Choroid plexus epithelial cell (primary cell): ENCODE results near the gene TOMM40.
A peak's percentile ranks its signal among the peaks of the same experiment; 100 is the strongest.
"Not testable (repeated sequence)": the region's sequence is repeated elsewhere in the genome, so short reads cannot be mapped to it uniquely, and the experiment has no call there.

Experiments used
- DNase-seq: peaks from one replicate; pipeline ENCODE4 v3.0.0-alpha.2; 2010; ENCODE audit warnings: low read depth
- H3K4me3 ChIP-seq: 2 replicates; pipeline ENCODE4 v1.5.1; 2011; ENCODE audit warnings: low read depth, mild to moderate bottlenecking, control low read depth, low read length, moderate library complexity
- CTCF ChIP-seq: conservative IDR thresholded peaks from 2 replicates; pipeline ENCODE4 v1.5.1; 2011; ENCODE audit warnings: low read depth, mild to moderate bottlenecking, control low read depth, inconsistent platforms, low read length, moderate library complexity

TOMM40 gene

GRCh38 chr19:44857837-44858236 is 33.2 kb upstream of the TOMM40 start:
- no peak for TF ChIP-seq CTCF
- DNase-seq = no peak
- no peak overlapping the region for H3K4me3 ChIP-seq

- DNase-seq, H3K4me3 ChIP-seq: not testable (repeated sequence)
Measured at GRCh38 chr19:44861576-44861975, 29.5 kb upstream of the TOMM40 start.

- TF ChIP-seq CTCF = no peak
- no peak overlapping the region for H3K4me3 ChIP-seq
- DNase-seq = no peak
Measured at GRCh38 chr19:44863990-44864389, 27.1 kb upstream of the TOMM40 start.

GRCh38 chr19:44865196-44865767 is 25.8 kb upstream of the TOMM40 start:
- DNase-seq = no peak
- H3K4me3 ChIP-seq = no peak overlapping the region
- TF ChIP-seq CTCF = no peak

- H3K4me3 ChIP-seq = no peak overlapping the region
- TF ChIP-seq CTCF = no peak
- DNase-seq = no peak
Measured at GRCh38 chr19:44866664-44867063, 24.4 kb upstream of the TOMM40 start.

- TF ChIP-seq CTCF = no peak
- no peak for DNase-seq
- no peak overlapping the region for H3K4me3 ChIP-seq
Measured at GRCh38 chr19:44867578-44867977, 23.5 kb upstream of the TOMM40 start.

GRCh38 chr19:44869733-44870470 is 21.2 kb upstream of the TOMM40 start:
- peak; percentile 77 for DNase-seq
- no peak overlapping the region for H3K4me3 ChIP-seq
- no peak for TF ChIP-seq CTCF
